Choroid plexus epithelial cell (primary cell): ENCODE results near the gene SCN10A.
A peak's percentile ranks its signal among the peaks of the same experiment; 100 is the strongest.

Experiments used
- DNase-seq: peaks from one replicate; pipeline ENCODE4 v3.0.0-alpha.2; 2010; ENCODE audit warnings: low read depth
- H3K4me3 ChIP-seq: 2 replicates; pipeline ENCODE4 v1.5.1; 2011; ENCODE audit warnings: low read depth, mild to moderate bottlenecking, control low read depth, low read length, moderate library complexity
- TF ChIP-seq, protein P1 (sequence below): conservative IDR thresholded peaks from 2 replicates; pipeline ENCODE4 v1.5.1; 2011; ENCODE audit warnings: low read depth, mild to moderate bottlenecking, control low read depth, inconsistent platforms, low read length, moderate library complexity

Gene SCN10A

DNA sequence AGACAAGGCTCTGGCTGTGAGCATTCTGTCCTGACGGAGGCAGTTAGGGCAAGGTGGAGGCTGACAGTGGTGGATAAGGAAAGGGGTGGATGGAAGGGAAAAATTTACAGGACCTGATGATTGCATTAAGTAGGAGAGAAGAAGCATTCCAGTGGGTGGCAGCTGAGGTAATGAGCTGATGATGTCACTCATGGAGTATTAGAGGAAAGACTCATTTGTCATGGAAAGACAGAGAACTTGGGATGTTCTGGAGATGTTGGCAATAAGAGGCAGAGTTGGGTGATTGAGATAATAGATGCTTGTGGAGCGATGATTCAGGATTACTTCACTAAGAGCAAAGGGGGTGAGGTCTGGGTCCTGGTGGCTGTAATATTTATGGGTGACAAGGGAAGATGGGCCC lies 102.9 kb downstream of the SCN10A start:
- no peak for DNase-seq
- TF ChIP-seq, protein P1, sequence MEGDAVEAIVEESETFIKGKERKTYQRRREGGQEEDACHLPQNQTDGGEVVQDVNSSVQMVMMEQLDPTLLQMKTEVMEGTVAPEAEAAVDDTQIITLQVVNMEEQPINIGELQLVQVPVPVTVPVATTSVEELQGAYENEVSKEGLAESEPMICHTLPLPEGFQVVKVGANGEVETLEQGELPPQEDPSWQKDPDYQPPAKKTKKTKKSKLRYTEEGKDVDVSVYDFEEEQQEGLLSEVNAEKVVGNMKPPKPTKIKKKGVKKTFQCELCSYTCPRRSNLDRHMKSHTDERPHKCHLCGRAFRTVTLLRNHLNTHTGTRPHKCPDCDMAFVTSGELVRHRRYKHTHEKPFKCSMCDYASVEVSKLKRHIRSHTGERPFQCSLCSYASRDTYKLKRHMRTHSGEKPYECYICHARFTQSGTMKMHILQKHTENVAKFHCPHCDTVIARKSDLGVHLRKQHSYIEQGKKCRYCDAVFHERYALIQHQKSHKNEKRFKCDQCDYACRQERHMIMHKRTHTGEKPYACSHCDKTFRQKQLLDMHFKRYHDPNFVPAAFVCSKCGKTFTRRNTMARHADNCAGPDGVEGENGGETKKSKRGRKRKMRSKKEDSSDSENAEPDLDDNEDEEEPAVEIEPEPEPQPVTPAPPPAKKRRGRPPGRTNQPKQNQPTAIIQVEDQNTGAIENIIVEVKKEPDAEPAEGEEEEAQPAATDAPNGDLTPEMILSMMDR, result no peak
- no peak overlapping the region for H3K4me3 ChIP-seq

DNA sequence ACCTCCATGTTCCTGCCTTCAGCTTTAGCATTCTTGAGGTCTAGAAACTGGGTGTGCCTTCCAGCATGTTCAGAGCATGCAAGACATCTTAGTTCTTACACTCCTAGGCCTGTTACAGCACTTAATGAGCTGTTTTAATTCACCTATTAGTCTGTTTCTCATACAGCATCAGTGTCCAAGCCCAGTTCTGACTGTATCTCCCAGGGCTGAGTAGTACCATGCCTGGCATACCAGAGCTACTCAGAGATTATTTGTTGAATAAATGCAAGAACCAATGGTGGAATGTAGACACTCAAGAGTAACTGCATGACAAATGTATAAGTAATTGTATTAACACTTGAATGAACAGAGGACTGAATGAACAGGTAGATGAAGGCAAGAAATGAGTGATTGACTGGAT lies 104.7 kb downstream of the SCN10A start:
- no peak overlapping the region for H3K4me3 ChIP-seq
- no peak for DNase-seq
- TF ChIP-seq, protein P1, result no peak

DNA sequence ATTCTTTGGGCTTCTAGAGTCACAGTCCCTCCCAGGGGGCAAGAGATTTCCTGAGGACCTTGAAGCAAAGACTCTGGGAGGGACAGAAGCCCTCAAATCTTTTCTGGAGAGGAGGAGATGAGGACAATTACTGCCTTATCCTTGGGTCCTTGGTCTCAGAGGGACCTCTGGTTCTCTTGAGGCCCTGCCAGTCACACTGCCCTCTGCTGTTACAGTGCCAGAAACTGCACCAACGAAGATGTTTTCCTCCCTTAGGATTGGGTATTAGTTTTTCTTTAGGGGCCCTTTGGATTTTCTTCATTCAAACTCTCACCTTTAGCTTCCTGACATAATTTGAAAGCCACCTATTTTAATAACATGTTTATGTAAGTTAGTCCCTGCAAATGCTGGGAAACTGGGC lies 108.3 kb downstream of the SCN10A start:
- peak; percentile 33 for DNase-seq
- TF ChIP-seq, protein P1, result peak; percentile 57
- no peak overlapping the region for H3K4me3 ChIP-seq

DNA sequence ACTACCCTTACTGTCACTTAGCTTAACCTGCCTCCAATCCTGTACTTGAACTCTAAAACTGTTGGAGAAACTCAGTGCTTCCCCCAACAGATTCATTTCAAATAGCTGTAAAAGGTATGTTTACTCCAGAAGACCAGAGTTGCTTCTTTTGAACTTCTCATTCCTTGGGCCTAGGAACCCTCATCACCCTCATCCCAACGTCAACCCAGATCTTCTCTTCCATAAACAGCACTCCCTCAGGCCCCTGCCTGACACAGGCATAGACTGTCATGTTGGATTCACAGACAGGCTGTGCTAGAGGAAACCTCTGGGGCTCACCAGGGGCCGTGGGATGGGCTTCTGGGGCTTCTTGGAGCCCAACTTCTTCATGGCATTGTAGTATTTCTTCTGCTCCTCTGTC lies 109.1 kb downstream of the SCN10A start:
- H3K4me3 ChIP-seq, result no peak overlapping the region
- no peak for DNase-seq
- TF ChIP-seq, protein P1, result no peak

DNA sequence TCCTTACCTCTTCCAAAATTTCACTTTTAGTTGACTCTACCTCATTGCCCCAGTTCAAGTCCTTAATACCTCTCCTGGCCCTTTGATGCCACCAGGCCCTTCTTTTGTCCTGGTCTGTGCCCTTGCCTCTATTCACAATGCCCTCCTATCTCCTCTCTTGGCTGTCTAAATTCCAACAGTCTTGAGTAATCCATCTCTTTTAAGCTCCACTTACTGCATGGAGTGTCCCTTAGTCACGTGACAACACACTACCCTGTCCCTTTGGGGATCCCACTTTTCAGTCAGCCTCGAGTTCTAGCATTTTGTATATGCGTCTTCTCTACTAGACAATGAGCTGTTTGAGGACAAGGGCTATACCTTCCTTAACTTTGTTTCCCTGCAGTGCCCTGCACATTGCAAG lies 113.8 kb downstream of the SCN10A start:
- DNase-seq, result no peak
- TF ChIP-seq, protein P1, result no peak
- H3K4me3 ChIP-seq, result no peak overlapping the region

DNA sequence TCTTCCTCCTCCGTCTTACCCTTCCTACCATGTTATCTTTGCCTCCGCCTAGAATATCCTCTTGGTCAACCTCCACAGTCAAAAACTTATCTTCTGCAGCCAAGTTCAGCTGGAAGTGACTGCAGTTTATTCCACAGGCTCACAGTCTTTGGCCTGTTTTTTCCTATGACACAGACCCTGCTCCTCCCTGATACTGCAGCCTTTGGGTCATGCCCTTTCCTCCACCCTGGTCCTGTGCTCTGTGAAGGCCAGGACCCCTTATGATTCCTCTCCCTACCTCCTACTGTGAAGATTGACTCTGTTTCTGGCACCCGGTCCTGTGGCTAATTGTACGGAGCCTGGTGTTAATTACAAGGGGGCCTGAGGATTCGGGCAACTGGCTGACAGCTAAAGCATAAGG lies 117.3 kb downstream of the SCN10A start:
- no peak for DNase-seq
- no peak overlapping the region for H3K4me3 ChIP-seq
- TF ChIP-seq, protein P1, result no peak

DNA sequence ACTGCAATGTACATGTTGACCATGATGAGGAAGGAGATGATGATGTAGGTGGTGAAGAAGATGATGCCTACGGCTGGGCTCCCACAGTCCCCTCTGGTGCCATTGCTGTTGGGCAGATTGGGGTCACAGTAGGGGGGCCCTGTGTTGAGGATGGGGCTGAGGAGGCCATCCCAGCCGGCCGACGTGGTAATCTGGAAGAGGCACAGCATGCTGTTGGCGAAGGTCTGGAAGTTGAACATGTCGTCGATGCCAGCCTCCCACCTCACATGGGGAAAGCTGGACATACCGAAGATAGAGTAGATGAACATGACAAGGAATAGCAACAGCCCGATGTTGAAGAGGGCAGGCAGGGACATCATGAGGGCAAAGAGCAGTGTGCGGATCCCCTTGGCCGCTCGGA lies 118.0 kb downstream of the SCN10A start:
- TF ChIP-seq, protein P1, result no peak
- DNase-seq, result no peak
- no peak overlapping the region for H3K4me3 ChIP-seq
